Hepatocyte (in vitro differentiated cells): ENCODE data around the gene OGFOD1. TPM values are rescaled to one million over a fixed set of nuclear protein-coding genes. Genes with fewer than 3 reads are reported as not detected.

ENCODE experiments used
- DNase-seq: peaks from one replicate; pipeline ENCODE4 v3.0.0-alpha.2; 2016; ENCODE audit warnings: low spot score
- H2AFZ ChIP-seq: fragments of 200-600 bp; sonication (generic); 2 replicates; pipeline ENCODE4 v1.6.0; 2016; ENCODE audit warnings: antibody characterized with exemption, mild to moderate bottlenecking
- H3K27ac ChIP-seq: fragments of 200-600 bp; sonication (generic); 2 replicates; pipeline ENCODE4 v1.5.1; 2016; ENCODE audit warnings: mild to moderate bottlenecking
- H3K27me3 ChIP-seq: fragments of 200-600 bp; sonication (generic); 2 replicates; pipeline ENCODE4 v1.6.1; 2016
- H3K36me3 ChIP-seq: fragments of 200-600 bp; sonication (generic); replicated peaks from 2 replicates; pipeline ENCODE4 v1.5.1; 2016; ENCODE audit warnings: low read depth; ENCODE audit not compliant: insufficient read depth
- H3K4me1 ChIP-seq: fragments of 200-600 bp; sonication (generic); 2 replicates; pipeline ENCODE4 v1.5.1; 2016; ENCODE audit warnings: mild to moderate bottlenecking, moderate library complexity; ENCODE audit not compliant: insufficient read depth
- H3K4me2 ChIP-seq: fragments of 200-600 bp; sonication (generic); 2 replicates; pipeline ENCODE4 v1.6.0; 2016
- H3K4me3 ChIP-seq: fragments of 200-600 bp; sonication (generic); 2 replicates; pipeline ENCODE4 v1.5.1; 2016; ENCODE audit warnings: mild to moderate bottlenecking
- H3K79me2 ChIP-seq: fragments of 200-600 bp; sonication (generic); 2 replicates; pipeline ENCODE4 v1.6.0; 2017; ENCODE audit warnings: mild to moderate bottlenecking
- H3K9me2 ChIP-seq: fragments of 200-600 bp; sonication (generic); replicated peaks from 2 replicates; pipeline ENCODE4 v1.6.0; 2017; ENCODE audit warnings: mild to moderate bottlenecking; ENCODE audit not compliant: insufficient read depth
- H3K9me3 ChIP-seq: fragments of 200-600 bp; sonication (generic); 2 replicates; pipeline ENCODE4 v1.5.1; 2016; ENCODE audit warnings: low read depth, mild to moderate bottlenecking
- H4K20me1 ChIP-seq: fragments of 200-600 bp; sonication (generic); 2 replicates; pipeline ENCODE4 v1.6.0; 2016; ENCODE audit warnings: mild to moderate bottlenecking; ENCODE audit not compliant: insufficient read depth, poor library complexity, severe bottlenecking
- EZH2 ChIP-seq: fragments of 200-600 bp; sonication (generic); IDR thresholded peaks from 2 replicates; pipeline ENCODE4 v1.6.1; 2016; ENCODE audit warnings: antibody characterized with exemption, mild to moderate bottlenecking, borderline replicate concordance
- EZH2phosphoT487 ChIP-seq: fragments of 200-600 bp; sonication (generic); IDR thresholded peaks from one replicate; pipeline ENCODE4 v1.6.1; 2018; ENCODE audit warnings: antibody characterized with exemption, mild to moderate bottlenecking, low read depth, moderate library complexity; ENCODE audit not compliant: unreplicated experiment, severe bottlenecking
- whole genome bisulfite sequencing: methylation state at CpG from one replicate; pipeline ENCODE4 v1.1.6; 2016; ENCODE audit warnings: low lambda C conversion rate; ENCODE audit errors: missing lambda C conversion rate; 5-methylcytosine and 5-hydroxymethylcytosine counted together
- polyA plus RNA-seq: library from polyadenylated mRNA; unstranded; fragments of >200 nt; fragmentation: Nextera tagmentation; extraction: Ambion mirVana; gene quantifications from 2 replicates; pipeline ENCODE4 v1.2.1, GENCODE V29; 2016
- total RNA-seq: library from RNA; depleted of rRNA; stranded (reverse); fragments of >200 nt; gene quantifications from 2 replicates; pipeline ENCODE4 v1.2.3, GENCODE V29; 2014
- TF ChIP-seq, protein P1 (sequence below): fragments of 200-600 bp; sonication (generic); IDR thresholded peaks from 2 replicates; pipeline ENCODE4 v1.5.1; 2016; ENCODE audit warnings: antibody characterized with exemption, mild to moderate bottlenecking; ENCODE audit not compliant: poor library complexity

OGFOD1 gene
- total and polyA plus RNA-seq, 2 experiments from 2014 or later, result 55.5 to 58.9 TPM

DNA sequence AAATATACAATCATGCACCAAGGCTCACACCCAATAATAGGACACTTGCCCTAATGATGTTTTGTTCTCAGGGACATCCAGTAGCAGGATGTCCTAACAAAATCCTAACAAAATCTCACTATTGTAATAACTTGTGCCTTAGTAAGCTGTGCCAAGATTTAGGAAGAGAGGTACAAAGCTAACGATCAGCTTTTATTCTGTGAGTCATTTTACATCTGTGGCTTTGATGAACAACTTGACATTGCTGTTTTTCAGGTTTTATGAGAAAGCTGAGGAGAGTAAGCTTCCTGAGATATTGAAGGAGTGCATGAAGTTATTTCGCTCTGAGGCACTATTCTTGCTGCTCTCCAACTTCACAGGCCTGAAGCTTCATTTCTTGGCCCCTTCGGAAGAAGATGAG lies 18.9 kb downstream of the OGFOD1 start:
- no peak overlapping the region for H3K27ac ChIP-seq
- H3K36me3 ChIP-seq, result no peaks in the 10 kb centered on the region
- 91% methylated on average over 3 of the region's 3 CpGs for WGBS
- H3K4me3 ChIP-seq, result no peak overlapping the region
- no peaks in the 10 kb centered on the region for H3K9me2 ChIP-seq
- H3K4me1 ChIP-seq, result no peaks in the 10 kb centered on the region
- H3K9me3 ChIP-seq, result no peaks in the 10 kb centered on the region
- H3K27me3 ChIP-seq, result no peaks in the 10 kb centered on the region
- DNase-seq, result no peak
- no peak overlapping the region for H3K4me2 ChIP-seq
- H2AFZ ChIP-seq, result no peak overlapping the region
- H3K79me2 ChIP-seq, result no peaks in the 10 kb centered on the region
- H4K20me1 ChIP-seq, result no peaks in the 10 kb centered on the region
- no peak for TF ChIP-seq EZH2phosphoT487
- TF ChIP-seq EZH2, result no peak
- TF ChIP-seq, protein P1, sequence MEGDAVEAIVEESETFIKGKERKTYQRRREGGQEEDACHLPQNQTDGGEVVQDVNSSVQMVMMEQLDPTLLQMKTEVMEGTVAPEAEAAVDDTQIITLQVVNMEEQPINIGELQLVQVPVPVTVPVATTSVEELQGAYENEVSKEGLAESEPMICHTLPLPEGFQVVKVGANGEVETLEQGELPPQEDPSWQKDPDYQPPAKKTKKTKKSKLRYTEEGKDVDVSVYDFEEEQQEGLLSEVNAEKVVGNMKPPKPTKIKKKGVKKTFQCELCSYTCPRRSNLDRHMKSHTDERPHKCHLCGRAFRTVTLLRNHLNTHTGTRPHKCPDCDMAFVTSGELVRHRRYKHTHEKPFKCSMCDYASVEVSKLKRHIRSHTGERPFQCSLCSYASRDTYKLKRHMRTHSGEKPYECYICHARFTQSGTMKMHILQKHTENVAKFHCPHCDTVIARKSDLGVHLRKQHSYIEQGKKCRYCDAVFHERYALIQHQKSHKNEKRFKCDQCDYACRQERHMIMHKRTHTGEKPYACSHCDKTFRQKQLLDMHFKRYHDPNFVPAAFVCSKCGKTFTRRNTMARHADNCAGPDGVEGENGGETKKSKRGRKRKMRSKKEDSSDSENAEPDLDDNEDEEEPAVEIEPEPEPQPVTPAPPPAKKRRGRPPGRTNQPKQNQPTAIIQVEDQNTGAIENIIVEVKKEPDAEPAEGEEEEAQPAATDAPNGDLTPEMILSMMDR, result no peak

DNA sequence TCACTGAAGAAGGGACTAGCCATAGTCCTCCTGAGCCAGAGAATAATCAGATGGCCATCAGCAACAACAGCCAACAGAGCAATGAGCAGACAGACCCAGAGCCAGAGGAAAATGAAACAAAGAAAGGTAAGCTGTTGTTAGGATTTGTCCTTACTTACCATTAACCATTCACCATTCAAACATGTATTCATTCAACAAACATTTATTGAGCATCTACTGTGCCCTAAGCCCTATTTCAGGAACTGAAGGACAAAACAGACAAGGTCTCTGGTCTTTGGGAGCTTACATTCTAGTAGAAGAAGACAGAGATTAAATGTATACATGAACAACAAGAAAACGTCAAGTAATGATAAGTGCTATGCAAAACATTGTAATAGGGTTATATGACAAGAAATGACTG lies 19.3 kb downstream of the OGFOD1 start:
- H3K4me1 ChIP-seq, result no peaks in the 10 kb centered on the region
- H2AFZ ChIP-seq, result no peak overlapping the region
- H3K4me2 ChIP-seq, result no peak overlapping the region
- H3K36me3 ChIP-seq, result no peaks in the 10 kb centered on the region
- H3K9me2 ChIP-seq, result no peaks in the 10 kb centered on the region
- H3K4me3 ChIP-seq, result no peak overlapping the region
- WGBS, result 100% methylated on average over 1 of the region's 1 CpG
- H3K27ac ChIP-seq, result no peak overlapping the region
- H4K20me1 ChIP-seq, result no peaks in the 10 kb centered on the region
- H3K79me2 ChIP-seq, result no peaks in the 10 kb centered on the region
- H3K9me3 ChIP-seq, result no peaks in the 10 kb centered on the region
- TF ChIP-seq, protein P1, result no peak
- TF ChIP-seq EZH2phosphoT487, result no peak
- TF ChIP-seq EZH2, result no peak
- no peak for DNase-seq
- no peaks in the 10 kb centered on the region for H3K27me3 ChIP-seq

DNA sequence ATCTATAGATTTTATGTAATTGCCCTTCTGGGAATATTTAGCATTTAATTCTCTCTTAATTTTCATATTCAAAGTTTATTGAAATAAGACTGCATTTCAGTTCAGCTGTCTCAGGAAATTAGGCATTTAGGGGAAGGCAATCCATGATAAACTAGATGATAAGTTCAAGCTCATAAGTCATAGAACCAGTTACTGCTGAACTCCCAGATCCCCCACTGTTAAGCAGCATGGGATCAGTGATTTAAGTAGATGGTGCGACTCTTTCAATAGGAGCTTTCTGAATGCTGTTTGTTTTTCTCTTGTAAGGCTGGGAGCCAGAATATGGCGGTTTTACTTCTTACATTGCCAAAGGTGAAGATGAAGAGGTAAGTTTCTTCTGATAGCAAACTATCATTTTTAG lies 23.8 kb downstream of the OGFOD1 start:
- H4K20me1 ChIP-seq, result no peaks in the 10 kb centered on the region
- no peak overlapping the region for H3K27ac ChIP-seq
- no peak for DNase-seq
- no peaks in the 10 kb centered on the region for H3K4me1 ChIP-seq
- no peak overlapping the region for H3K4me2 ChIP-seq
- TF ChIP-seq EZH2phosphoT487 (no peak), EZH2 (no peak)
- TF ChIP-seq, protein P1, result no peak
- no peak overlapping the region for H3K4me3 ChIP-seq
- H3K79me2 ChIP-seq, result no peaks in the 10 kb centered on the region
- no peaks in the 10 kb centered on the region for H3K9me3 ChIP-seq
- H3K9me2 ChIP-seq, result no peaks in the 10 kb centered on the region
- no peaks in the 10 kb centered on the region for H3K36me3 ChIP-seq
- 88% methylated on average over 2 of the region's 2 CpGs for whole genome bisulfite sequencing
- H2AFZ ChIP-seq, result no peak overlapping the region
- no peaks in the 10 kb centered on the region for H3K27me3 ChIP-seq
